GM12891 (cell line): Measurements from ENCODE around the gene SLC25A21.

Experiments used
- DNase-seq: peaks from one replicate; pipeline ENCODE4 v3.0.0; 2011; ENCODE audit warnings: low spot score; ENCODE audit not compliant: insufficient read length
- FAIRE-seq: peaks from 2 replicates; lab custom pipeline; 2011; peaks lifted over from hg19 to GRCh38; lab: Jason Lieb, UNC
- PAX5 ChIP-seq: IDR thresholded peaks from 2 replicates; pipeline ENCODE4 v1.6.1; 2011; ENCODE audit warnings: low read length, moderate library complexity, mild to moderate bottlenecking; ENCODE audit not compliant: insufficient read depth, severe bottlenecking
- POLR2A ChIP-seq: IDR thresholded peaks from 2 replicates; pipeline ENCODE4 v1.6.1; 2011; ENCODE audit warnings: low read depth, low read length, control low read depth
- POLR2AphosphoS5 ChIP-seq: IDR thresholded peaks from 2 replicates; pipeline ENCODE4 v1.6.1; 2011; ENCODE audit warnings: low read depth, low read length, control low read depth
- POU2F2 ChIP-seq: IDR thresholded peaks from 2 replicates; pipeline ENCODE4 v1.6.1; 2011; ENCODE audit warnings: low read depth, mild to moderate bottlenecking, control low read depth, low read length, moderate library complexity
- SPI1 ChIP-seq: IDR thresholded peaks from 2 replicates; pipeline ENCODE4 v1.6.1; 2011; ENCODE audit warnings: low read depth, low read length, control low read depth
- TAF1 ChIP-seq: IDR thresholded peaks from 2 replicates; pipeline ENCODE4 v1.6.1; 2011; ENCODE audit warnings: low read depth, low read length, control low read depth

SLC25A21 gene

DNA sequence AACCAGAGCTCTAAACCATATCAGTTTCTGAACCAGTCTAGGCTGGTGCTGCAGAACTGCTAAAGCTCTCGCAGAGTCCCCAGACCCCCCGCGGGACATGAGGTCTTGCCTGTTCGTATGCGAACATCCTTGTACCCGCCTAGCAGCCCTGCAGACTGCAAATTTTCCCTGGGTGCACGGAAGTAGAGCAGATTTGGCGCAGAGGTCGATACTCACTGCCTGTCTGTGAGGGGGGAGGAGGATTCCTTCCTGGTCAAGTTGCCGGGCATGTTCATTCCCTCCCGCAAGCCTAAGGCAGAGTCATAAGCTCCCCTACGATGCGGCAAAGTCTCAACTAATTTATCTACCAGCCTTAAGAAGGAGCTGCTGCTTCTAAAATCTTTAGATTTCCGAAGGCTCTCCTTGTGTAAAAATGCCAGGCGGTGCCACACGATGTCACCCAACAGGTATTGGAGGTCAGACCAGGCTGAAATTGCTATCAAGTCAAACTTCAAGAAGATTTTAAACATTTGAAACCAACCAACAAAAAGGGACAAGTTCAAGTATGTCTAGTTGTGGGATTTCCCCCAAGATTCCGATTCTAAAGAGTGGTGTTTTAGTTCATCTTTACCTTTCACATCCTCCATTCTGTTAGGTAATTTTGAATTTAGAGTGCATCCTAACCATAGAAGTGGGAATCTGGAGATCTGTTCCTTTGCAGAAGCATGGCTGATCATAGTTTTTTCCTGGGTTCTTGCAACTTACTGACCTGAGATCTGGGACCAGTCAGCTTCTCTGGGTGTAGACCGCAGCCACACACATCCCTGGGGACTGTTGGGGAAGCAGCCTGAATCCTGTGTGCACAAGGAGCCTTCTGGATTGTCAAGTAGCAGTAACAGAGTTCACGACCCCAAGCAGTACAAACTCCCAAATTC, 512.3 kb downstream of the SLC25A21 start:
- DNase-seq (no peak), FAIRE-seq (no peak)
- TF ChIP-seq POLR2A (no peak), TAF1 (no peak), PAX5 (no peak), POLR2AphosphoS5 (no peak), POU2F2 (no peak), SPI1 (no peak)

- FAIRE-seq (no peak), DNase-seq (no peak)
- TF ChIP-seq SPI1 (no peak), POLR2A (no peak), POLR2AphosphoS5 (no peak), POU2F2 (no peak), TAF1 (no peak), PAX5 (no peak)
These were observed 513.2 kb downstream of the SLC25A21 start for GRCh38 chr14:36659010-36659821.

GRCh38 chr14:36658123-36659009, 514.0 kb downstream of the SLC25A21 start:
- TF ChIP-seq POLR2A (no peak), POLR2AphosphoS5 (no peak), TAF1 (no peak), SPI1 (no peak), POU2F2 (no peak), PAX5 (no peak)
- no peak for DNase-seq
- no peak for FAIRE-seq

- TF ChIP-seq POLR2AphosphoS5: no peak
- no peak for TF ChIP-seq SPI1
- no peak for TF ChIP-seq POLR2A
- TF ChIP-seq PAX5: no peak
- no peak for TF ChIP-seq POU2F2
- no peak for FAIRE-seq
These were observed 514.8 kb downstream of the SLC25A21 start for GRCh38 chr14:36657399-36658122.

GRCh38 chr14:36656687-36657398, 515.6 kb downstream of the SLC25A21 start:
- TF ChIP-seq SPI1: no peak
- TF ChIP-seq POU2F2: no peak
- TF ChIP-seq POLR2A: no peak
- no peak for TF ChIP-seq PAX5
- TF ChIP-seq POLR2AphosphoS5: no peak
- no peak for TF ChIP-seq TAF1
- no peak for FAIRE-seq
- no peak for DNase-seq

More at GRCh38 chr14:36657399-36658122, 514.8 kb downstream of the SLC25A21 start:
- DNase-seq: no peak

DNA sequence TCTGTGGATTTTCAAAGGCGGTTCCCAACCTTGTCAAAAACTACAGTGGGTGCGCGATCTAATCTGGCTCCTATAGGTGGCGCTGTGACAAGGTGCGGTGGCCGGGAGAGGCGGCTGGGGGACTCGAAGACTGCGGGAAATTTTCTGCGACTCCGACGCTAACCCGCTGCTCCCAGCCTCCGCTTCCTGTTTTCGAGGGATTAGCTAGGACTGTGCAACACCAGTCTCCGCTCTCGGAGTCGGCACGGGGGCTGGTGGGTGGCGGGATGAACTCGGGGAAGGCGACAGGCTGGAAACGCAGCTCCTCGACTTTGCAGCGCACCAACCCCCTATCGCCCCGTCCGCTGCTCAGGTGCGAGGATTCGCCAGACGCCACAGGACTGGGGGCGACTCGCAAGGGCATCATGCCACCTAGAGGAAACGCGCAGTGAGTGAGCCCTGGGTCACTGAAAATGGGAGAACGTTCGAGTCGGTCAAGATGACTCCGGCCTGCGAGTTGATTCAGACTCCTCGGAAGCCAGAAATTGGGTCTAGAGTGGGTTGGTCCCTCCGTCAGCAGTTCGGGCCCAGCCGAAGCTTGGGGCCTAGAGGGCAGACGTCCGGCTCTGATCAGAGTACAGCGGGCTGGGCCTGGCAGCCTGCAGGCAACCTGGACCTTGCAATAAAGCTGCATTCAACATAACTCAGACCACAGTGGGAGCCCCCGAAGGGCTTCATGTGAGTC, 516.3 kb downstream of the SLC25A21 start:
- no peak for FAIRE-seq
- no peak for DNase-seq
- TF ChIP-seq SPI1 (no peak), POU2F2 (no peak), POLR2AphosphoS5 (no peak), PAX5 (no peak), TAF1 (no peak), POLR2A (no peak)

DNA sequence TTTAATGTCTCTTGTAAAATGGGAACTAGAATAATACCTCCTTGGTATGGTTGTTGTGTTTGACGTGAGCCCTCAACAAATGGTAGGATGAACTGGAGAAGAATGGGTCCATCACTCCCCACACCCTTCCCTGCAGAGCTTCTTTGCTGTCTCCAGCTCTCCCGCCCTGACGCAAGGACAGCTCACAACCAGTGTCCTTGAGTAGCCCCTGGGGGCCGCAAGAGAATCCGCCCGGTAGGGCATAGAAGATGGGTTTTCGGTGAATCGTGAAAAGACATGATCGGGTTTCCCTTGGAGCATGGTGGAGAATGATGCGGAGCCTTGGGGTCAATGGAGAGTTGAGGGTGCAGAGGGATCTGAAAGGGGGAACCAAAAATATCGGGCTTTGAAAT, 516.8 kb downstream of the SLC25A21 start:
- FAIRE-seq (no peak), DNase-seq (no peak)
- TF ChIP-seq POU2F2: no peak
- TF ChIP-seq SPI1: no peak
- no peak for TF ChIP-seq TAF1
- TF ChIP-seq POLR2AphosphoS5: no peak
- no peak for TF ChIP-seq PAX5
- no peak for TF ChIP-seq POLR2A

DNA sequence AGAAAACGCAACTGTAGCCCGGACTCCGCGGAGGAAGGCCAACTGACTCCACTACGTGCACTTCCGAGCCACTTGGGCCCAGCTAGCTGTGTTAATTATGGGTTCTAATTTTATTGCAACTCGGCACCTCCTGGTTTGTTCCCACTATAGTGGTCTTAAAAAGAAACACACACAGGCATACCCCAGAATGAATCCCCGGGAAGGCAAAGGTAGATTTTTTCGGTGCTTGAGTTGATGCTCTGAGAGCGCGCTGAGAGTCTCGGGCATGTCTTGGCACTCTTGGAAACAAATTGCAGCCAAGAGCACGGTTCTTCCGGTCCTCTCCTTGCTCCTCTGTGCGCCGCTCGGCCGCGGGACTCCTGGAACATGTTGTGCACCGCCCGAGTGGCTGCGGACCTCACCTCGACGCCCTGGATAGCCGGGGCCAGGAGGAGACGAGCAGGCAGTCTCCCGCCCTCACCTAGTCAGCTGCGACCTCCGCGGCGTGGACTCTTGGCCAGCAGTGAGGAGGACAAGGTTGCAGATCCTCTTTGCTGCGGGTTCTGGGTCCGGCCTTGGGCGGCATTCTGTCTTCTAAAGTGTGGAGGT, 517.5 kb downstream of the SLC25A21 start:
- TF ChIP-seq POLR2AphosphoS5 (no peak), POLR2A (no peak), SPI1 (no peak), TAF1 (no peak), POU2F2 (no peak), PAX5 (no peak)
- no peak for FAIRE-seq
- no peak for DNase-seq
